M059J (cell line): ENCODE measurements around the gene SPRR2D. TPM values are rescaled to one million over a fixed set of nuclear protein-coding genes. Genes with fewer than 3 reads are reported as not detected.
"Not testable (repeated sequence)": the region's sequence is repeated elsewhere in the genome, so short reads cannot be mapped to it uniquely, and the experiment has no call there.

Experiments used
- DNase-seq: peaks from one replicate; pipeline ENCODE4 v3.0.0-alpha.2; 2012; ENCODE audit warnings: low read depth
- total RNA-seq: library from RNA; depleted of rRNA; stranded (reverse); fragments of >200 nt; shearing (Covaris generic); gene quantifications from 2 replicates; pipeline ENCODE4 v1.2.3, GENCODE V29; 2014; rRNA removed

The SPRR2D gene
- total RNA-seq, 1 experiment from 2014 or later = not detected

- DNase-seq = not testable (repeated sequence)
These were observed 29.6 kb downstream of the SPRR2D start for GRCh38 chr1:153011235-153011758.

DNA sequence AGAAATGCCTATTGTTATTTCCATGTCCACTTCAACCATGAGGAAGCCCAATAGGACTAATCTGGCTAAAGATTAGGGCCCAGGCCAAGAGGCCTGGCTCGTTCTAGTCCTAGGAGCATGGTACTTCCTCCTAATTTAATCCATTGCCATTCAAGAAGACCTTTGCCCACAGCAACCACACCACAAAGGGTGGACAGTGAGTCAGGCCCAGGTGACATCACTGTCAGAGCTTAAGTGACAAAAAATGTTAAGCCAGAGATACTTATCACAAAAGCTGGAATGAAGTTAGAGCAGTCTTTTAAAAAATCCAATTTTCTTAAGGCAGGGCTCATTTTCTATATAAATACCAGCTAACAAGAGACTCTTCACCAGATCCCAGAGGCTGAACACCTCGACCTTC lies 39.5 kb downstream of the SPRR2D start, which contains the start of gene SPRR3:
SPRR3 (plus strand) TSS at position 368 of the 400 bp plus-strand sequence. CDS start 1,272 bp downstream, outside the sequence.
- no peak for DNase-seq

GRCh38 chr1:153000294-153000693 lies 40.6 kb downstream of the SPRR2D start:
- no peak for DNase-seq

GRCh38 chr1:152999818-153000217 lies 41.1 kb downstream of the SPRR2D start:
- no peak for DNase-seq

DNA sequence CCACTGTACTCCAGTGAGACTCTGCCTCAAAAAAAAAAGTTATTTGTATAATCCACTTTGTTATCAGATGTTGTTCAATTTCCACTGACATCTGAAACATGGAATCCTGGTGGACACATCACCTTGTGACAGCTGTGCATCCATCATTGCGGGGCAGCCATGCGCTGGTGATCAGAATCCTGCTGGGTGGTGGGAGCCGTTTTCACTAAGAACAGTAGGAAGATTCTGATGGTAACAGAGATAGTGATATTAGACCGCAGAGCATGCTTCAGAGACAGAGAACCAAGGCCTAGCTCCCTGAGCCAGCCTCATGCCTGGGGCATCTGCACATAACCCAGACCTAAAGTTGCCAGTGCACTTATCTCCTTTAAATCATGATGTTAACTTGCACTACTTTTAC lies 42.4 kb downstream of the SPRR2D start:
- no peak for DNase-seq

GRCh38 chr1:152997901-152998300 lies 43.0 kb downstream of the SPRR2D start:
- no peak for DNase-seq

DNA sequence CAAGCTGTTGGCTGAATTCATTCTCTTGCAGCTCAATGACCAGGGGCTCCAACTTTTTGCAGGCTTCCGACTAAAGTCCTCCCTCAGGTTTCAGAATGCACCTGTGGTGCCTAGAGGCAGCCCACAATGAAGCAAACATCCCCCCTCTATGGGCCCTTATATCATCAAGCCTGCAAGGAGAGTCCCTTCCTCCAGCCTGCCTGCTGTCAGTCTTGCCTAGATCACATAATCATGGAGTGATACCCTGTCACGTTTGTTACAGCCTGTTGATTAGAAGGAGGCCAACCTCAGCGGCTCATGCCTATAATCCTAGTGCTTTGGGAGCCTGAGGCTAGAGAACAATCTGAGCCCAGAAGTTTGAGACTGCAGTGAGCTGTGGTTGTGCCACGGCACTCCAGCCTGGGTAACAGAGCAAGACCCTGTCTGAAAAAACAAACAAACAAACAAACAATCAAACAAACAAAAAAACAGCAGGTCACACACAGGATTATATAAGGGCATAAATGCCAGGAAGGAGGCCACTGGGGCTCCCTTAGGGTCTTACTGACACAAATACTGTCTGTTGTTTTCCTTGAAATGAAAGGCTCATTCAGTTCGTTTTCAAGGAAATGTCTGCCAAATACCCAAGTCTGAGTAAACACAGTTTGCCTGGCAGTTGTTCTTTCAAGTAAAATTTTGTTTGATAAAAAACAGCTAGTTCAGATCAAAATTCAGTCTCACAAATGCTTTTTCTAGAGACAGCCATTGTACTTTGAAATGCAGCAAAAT lies 44.1 kb downstream of the SPRR2D start:
- DNase-seq = no peak

- DNase-seq = no peak
These were observed 45.1 kb downstream of the SPRR2D start for GRCh38 chr1:152995842-152996241.

- no peak for DNase-seq
These were observed 47.7 kb downstream of the SPRR2D start for GRCh38 chr1:152993186-152993585.

Other genes with a start within 250 kb of the SPRR2D start
- gene LCE1D, start 244.4 kb downstream of the SPRR2D start, total RNA-seq = not detected in 2 replicates
- gene LCE1C, start 234.5 kb downstream of the SPRR2D start, total RNA-seq = not detected in 2 replicates
- not detected in 2 replicates for gene LCE1B, start 229.1 kb downstream of the SPRR2D start, total RNA-seq
- gene LCE1A, start 213.6 kb downstream of the SPRR2D start, total RNA-seq = not detected in 2 replicates
- gene LCE6A, start 198.3 kb downstream of the SPRR2D start, total RNA-seq = not detected in 2 replicates
- gene LCE7A, start 181.1 kb downstream of the SPRR2D start, total RNA-seq = not detected in 2 replicates
- gene SMCP, start 162.8 kb downstream of the SPRR2D start, total RNA-seq = not detected in 2 replicates
- not detected in 2 replicates for gene IVL, start 132.6 kb downstream of the SPRR2D start, total RNA-seq
- gene SPRR5, start 93.9 kb downstream of the SPRR2D start, total RNA-seq = not detected in 2 replicates
- gene SPRR4, start 70.5 kb downstream of the SPRR2D start, total RNA-seq = not detected in 2 replicates
- not detected in 2 replicates for gene SPRR1A, start 57.0 kb downstream of the SPRR2D start, total RNA-seq
- not detected in 2 replicates for gene SPRR3, start 39.4 kb downstream of the SPRR2D start, total RNA-seq
- not detected in 2 replicates for gene SPRR1B, start 9.9 kb downstream of the SPRR2D start, total RNA-seq
- gene SPRR2A, start 16.4 kb upstream of the SPRR2D start, total RNA-seq = not detected in 2 replicates
- not detected in 2 replicates for gene SPRR2B, start 30.5 kb upstream of the SPRR2D start, total RNA-seq
- not detected in 2 replicates for gene SPRR2E, start 53.4 kb upstream of the SPRR2D start, total RNA-seq
- gene SPRR2F, start 72.4 kb upstream of the SPRR2D start, total RNA-seq = not detected in 2 replicates
- gene SPRR2G, start 109.8 kb upstream of the SPRR2D start, total RNA-seq = not detected in 2 replicates
- not detected in 2 replicates for gene LELP1, start 162.3 kb upstream of the SPRR2D start, total RNA-seq
- not detected in 2 replicates for gene PRR9, start 176.5 kb upstream of the SPRR2D start, total RNA-seq
- gene LORICRIN, start 218.6 kb upstream of the SPRR2D start, total RNA-seq = not detected in 2 replicates